Spleen (tissue), 7 donors: ENCODE measurements around the gene G6PC1.
"Not testable (repeated sequence)": the region's sequence is repeated elsewhere in the genome, so short reads cannot be mapped to it uniquely, and the experiment has no call there.

Source experiments
- CTCF ChIP-seq, 11 experiments: fragments of 200-600 bp in 7 of 11; fragments of 450-650 bp in 4 of 11; sonication (generic) in 4 of 11; IDR thresholded peaks in 8 of 11; conservative IDR thresholded peaks in 3 of 11; 1 replicate in 7 of 11; 2 replicates in 4 of 11; pipeline versions ENCODE4 v1.4.0 to v1.8.0; 2016 to 2021; ENCODE audit warnings: antibody characterized with exemption in 11 of 11, inconsistent platforms in 4 of 11, mild to moderate bottlenecking in 1 of 11
- POLR2AphosphoS5 ChIP-seq, 3 donors: sonication (generic); formaldehyde crosslinking; IDR thresholded peaks; one replicate each; pipeline ENCODE4 v1.5.1; 2017; ENCODE audit warnings: antibody characterized with exemption in 3 of 3
- donor health status: DM: no; HTN: no; CAD: no; lungs with moderate emphysema.
- donor health status: DM: no; HTN: no; CAD: no.
- donor health status: DM: no; HTN: no; CAD: no.

GRCh38 chr17:42856516-42856915 lies 44.1 kb upstream of the G6PC1 start:
- not testable (repeated sequence) for TF ChIP-seq CTCF (IDR thresholded peaks at IDR 0.05 in 8 of 11, conservative IDR thresholded peaks at IDR 0.05 in 3 of 11); POLR2AphosphoS5 (IDR thresholded peaks at IDR 0.05)
